SJSA1 (cell line): Measurements from ENCODE around the gene AXIN1. TPM values are rescaled to one million over a fixed set of nuclear protein-coding genes. Genes with fewer than 3 reads are reported as not detected.
"Not testable (repeated sequence)": the region's sequence is repeated elsewhere in the genome, so short reads cannot be mapped to it uniquely, and the experiment has no call there.

ENCODE experiments used
- DNase-seq, 2 experiments: peaks; one replicate each; pipeline ENCODE4 v3.0.0-alpha.2; 2015 to 2020; ENCODE audit warnings: low spot score in 2 of 2, low read depth in 1 of 2
- H3K27ac ChIP-seq: fragments of 250-450 bp; sonication (Bioruptor Pico); 2 replicates; pipeline ENCODE4 v1.5.1; 2020; ENCODE audit warnings: mild to moderate bottlenecking, moderate library complexity
- H3K27me3 ChIP-seq: fragments of 250-450 bp; sonication (Bioruptor Pico); replicated peaks from 2 replicates; pipeline ENCODE4 v1.5.1; 2020; ENCODE audit warnings: mild to moderate bottlenecking, moderate library complexity
- H3K36me3 ChIP-seq: fragments of 250-450 bp; sonication (Bioruptor Pico); 2 replicates; pipeline ENCODE4 v1.5.1; 2020; ENCODE audit warnings: mild to moderate bottlenecking
- H3K4me1 ChIP-seq: fragments of 250-450 bp; sonication (Bioruptor Pico); replicated peaks from 2 replicates; pipeline ENCODE4 v1.6.1; 2021; ENCODE audit warnings: mild to moderate bottlenecking
- H3K4me3 ChIP-seq: fragments of 250-450 bp; sonication (Bioruptor Pico); 2 replicates; pipeline ENCODE4 v1.5.1; 2020; ENCODE audit warnings: mild to moderate bottlenecking
- H3K9me3 ChIP-seq: fragments of 250-450 bp; sonication (Bioruptor Pico); replicated peaks from 2 replicates; pipeline ENCODE4 v1.5.1; 2020; ENCODE audit warnings: mild to moderate bottlenecking
- total RNA-seq: library from RNA; depleted of rRNA; stranded (reverse); fragments of >200 nt; shearing (Covaris generic); gene quantifications from 2 replicates; pipeline ENCODE4 v1.2.3, GENCODE V29; 2014

AXIN1 gene
- total RNA-seq, 1 experiment from 2014 or later, result 26.4 TPM

DNA sequence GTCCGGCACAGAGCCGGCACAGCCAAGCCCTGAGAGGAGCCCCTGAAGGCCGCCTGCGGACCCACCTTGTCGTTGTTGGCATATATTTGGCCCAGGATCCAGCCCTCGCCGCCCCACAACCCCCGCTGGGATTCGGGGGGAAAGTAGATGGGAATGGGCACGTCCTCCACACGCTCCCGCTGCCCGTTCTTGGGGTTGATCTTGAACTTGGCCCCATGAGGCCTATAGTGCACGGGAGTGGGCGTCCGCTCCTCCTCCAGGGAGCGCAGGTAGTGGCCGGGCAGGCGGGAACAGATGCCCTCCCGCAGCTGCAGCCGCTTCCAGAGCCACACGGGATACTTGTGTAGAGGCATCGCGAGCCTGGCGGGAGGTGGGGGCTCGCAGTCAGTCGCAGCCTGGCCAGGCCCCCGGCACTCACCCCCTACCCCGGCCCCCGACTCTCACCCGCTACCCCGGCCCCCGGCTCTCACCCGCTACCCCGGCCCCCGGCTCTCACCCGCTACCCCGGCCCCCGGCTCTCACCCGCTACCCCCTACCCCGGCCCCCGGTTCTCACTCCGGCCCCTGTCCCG lies 17.4 kb upstream of the AXIN1 start:
- peaks cover 4% of the 10 kb centered on the region; the same call in 1 of the 2 replicates for H3K4me1 ChIP-seq
- H3K4me3 ChIP-seq, result no peak overlapping the region
- peaks cover 68% of the 10 kb centered on the region for H3K36me3 ChIP-seq
- no peaks in the 10 kb centered on the region for H3K27me3 ChIP-seq
- H3K27ac ChIP-seq, result no peak overlapping the region
- H3K9me3 ChIP-seq, result no peaks in the 10 kb centered on the region
- DNase-seq, result no peak

- no peaks in the 10 kb centered on the region for H3K27me3 ChIP-seq
- no peak for DNase-seq
- H3K27ac ChIP-seq, result no peak overlapping the region
- H3K4me1 ChIP-seq, result peaks cover 4% of the 10 kb centered on the region; the same call in 1 of the 2 replicates
- H3K9me3 ChIP-seq, result no peaks in the 10 kb centered on the region
- peaks cover 62% of the 10 kb centered on the region for H3K36me3 ChIP-seq
- no peak overlapping the region for H3K4me3 ChIP-seq
These were observed 16.8 kb upstream of the AXIN1 start for GRCh38 chr16:369275-369865.

DNA sequence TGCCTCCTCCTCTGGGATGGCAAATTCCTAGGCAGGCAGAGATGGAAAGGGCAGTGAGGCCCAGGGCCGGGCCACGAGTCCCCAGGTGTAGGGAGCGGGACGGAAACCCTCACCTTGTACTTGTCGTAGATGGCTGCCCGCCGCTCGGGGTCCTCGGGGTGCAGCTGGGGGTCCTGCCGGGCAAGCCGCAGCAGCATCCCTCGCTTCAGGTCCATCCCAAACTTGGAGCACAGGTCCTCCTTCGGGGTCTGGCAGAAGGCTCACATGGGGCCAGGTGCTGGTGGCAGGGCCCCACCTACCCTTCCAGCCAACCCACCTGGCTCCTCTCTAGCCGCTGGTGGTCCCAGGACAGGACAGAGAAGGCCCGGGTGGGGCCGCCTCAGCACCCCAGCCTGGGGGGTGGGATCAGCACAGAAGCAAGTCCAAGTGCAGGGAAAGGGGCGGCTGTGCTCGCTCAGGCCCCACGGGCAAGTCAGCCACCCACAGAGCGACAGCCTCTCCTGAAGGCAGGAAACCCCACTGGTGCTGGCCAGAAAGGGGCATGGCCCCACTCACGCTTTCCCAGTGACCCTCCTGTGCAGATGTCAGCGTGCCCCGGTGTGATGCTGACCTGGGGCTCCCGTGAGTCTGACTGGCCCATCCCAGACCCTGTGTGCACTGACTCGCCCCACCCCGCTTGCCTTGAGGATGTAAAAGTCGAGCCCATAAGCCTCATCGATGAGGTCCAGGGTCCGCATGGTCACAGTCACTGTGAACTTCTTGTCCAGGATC lies 16.1 kb upstream of the AXIN1 start:
- Histone ChIP-seq H3K36me3 (peaks cover 54% of the 10 kb centered on the region), H3K4me3 (no peak overlapping the region), H3K4me1 (peaks cover 4% of the 10 kb centered on the region; the same call in 1 of the 2 replicates), H3K27me3 (peaks cover 3% of the 10 kb centered on the region), H3K9me3 (no peaks in the 10 kb centered on the region), H3K27ac (no peak overlapping the region)
- DNase-seq, result no peak

- Histone ChIP-seq H3K4me1 (peaks cover 4% of the 10 kb centered on the region; the same call in 1 of the 2 replicates), H3K36me3 (peaks cover 47% of the 10 kb centered on the region), H3K4me3 (no peak overlapping the region), H3K9me3 (no peaks in the 10 kb centered on the region), H3K27me3 (peaks cover 10% of the 10 kb centered on the region), H3K27ac (no peak overlapping the region)
- DNase-seq, result no peak
These were observed 14.9 kb upstream of the AXIN1 start for GRCh38 chr16:367333-367903.

DNA sequence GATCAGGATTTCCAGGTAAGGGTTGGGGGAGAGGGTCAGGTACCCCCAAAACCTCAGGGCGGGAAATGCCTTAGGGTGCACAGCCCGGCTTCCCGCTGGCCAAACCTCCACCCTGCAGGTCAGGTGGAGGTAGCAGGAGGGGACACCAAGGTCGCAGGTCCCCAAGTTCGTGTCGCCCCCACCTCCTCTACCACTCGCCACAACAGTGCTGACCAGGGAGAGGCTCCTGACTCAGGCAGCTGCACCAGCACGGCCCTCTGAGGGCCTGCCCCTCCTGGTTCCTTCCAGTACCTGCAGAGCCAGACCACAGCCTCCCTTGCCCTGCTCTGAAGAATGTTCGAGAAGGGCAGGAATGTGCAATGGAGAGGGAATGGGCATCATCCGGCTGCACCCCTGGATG lies 14.0 kb upstream of the AXIN1 start:
- Histone ChIP-seq H3K4me3 (no peak overlapping the region), H3K9me3 (no peaks in the 10 kb centered on the region), H3K36me3 (peaks cover 38% of the 10 kb centered on the region), H3K27ac (no peak overlapping the region), H3K4me1 (peaks cover 7% of the 10 kb centered on the region; the same call in 1 of the 2 replicates), H3K27me3 (peaks cover 10% of the 10 kb centered on the region)
- no peak for DNase-seq

DNA sequence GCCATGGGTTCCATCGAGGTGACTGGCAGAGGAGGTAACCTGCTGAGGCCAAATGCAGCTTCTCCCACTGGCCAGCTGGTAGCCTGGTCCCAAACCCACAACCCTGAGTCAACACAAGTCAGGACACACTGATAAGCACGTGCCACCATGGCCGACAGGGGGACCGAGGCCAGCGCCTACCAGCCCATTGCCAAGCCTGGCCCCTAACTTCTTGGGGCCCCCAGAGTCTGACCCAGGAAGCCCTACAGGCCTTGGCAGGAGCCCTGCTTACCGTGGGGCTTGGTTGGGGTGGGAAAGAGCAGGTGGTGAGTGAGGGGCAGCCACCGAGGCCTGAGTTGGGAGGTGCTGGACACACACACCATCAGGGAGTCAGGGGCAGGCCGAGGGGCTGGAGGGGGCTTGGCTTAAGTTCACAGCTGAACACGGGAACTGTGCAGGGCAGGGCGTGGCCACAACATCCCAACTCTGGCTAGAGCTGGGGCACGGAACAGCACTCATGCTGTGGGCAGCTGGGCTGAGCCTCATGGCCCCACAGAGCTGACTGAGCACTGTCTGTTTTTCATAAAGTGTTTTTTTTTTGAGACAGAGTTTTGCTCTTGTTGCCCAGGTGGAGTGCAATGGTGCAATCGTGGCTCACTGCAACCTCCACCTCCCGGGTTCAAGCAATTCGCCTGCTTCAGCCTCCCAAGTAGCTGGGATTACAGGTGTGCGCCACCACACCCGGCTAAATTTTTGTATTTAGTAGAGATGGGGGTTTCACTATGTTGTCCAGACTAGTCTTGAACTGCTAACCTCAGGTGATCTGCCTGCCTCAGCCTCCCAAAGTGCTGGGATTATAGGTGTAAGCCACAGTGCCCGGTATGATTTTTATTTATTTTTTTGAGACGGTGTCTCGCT lies 12.3 kb upstream of the AXIN1 start:
- Histone ChIP-seq H3K36me3 (peaks cover 32% of the 10 kb centered on the region), H3K27me3 (peaks cover 10% of the 10 kb centered on the region), H3K4me3 (no peak overlapping the region), H3K4me1 (peaks cover 3% of the 10 kb centered on the region; the same call in 1 of the 2 replicates), H3K27ac (no peak overlapping the region), H3K9me3 (no peaks in the 10 kb centered on the region)
- no peak for DNase-seq

DNA sequence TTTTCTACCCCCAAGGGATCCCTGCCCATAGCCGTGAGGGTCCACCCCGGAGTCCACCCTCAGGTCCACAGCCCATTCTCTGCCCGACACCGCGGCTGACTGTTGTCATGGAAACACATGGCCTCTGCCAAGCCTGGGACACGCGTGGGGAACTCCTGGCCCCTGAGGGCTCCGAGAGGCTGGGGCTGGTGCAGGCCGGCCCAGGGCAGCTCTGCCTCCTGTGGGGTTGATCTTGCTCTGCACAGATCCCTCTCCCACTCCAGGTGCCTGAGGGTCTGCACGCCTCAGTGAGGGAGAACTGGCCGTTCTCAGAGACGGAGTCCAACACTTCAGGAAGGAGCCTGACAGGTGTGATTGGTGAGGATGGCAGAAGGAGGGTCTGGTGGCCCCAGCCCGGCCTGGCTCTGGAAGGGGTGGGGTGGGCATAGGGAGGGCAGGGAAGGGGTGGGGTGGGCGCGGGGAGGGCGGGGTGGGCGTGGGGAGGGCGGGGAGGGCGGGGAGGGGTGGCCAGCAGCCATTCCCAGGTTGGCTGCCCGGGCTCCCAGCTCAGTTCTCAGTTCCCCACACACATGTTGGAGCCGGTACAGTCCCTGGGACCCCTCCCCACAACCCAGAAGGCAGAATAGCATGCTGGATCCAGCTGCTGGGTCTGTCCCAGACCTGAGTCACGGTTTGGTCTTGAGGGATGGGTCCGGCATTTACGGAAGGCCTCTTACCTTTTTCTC lies 11.4 kb upstream of the AXIN1 start:
- no peak for DNase-seq
- H3K4me1 ChIP-seq, result peaks cover 3% of the 10 kb centered on the region; the same call in 1 of the 2 replicates
- no peak overlapping the region for H3K27ac ChIP-seq
- H3K9me3 ChIP-seq, result no peaks in the 10 kb centered on the region
- peaks cover 10% of the 10 kb centered on the region for H3K27me3 ChIP-seq
- H3K4me3 ChIP-seq, result no peak overlapping the region
- peaks cover 26% of the 10 kb centered on the region for H3K36me3 ChIP-seq

GRCh38 chr16:363110-363765 lies 10.7 kb upstream of the AXIN1 start:
- no peaks in the 10 kb centered on the region for H3K9me3 ChIP-seq
- peaks cover 19% of the 10 kb centered on the region for H3K36me3 ChIP-seq
- DNase-seq, result no peak
- peaks cover 10% of the 10 kb centered on the region for H3K27me3 ChIP-seq
- H3K4me1 ChIP-seq, result peaks cover 3% of the 10 kb centered on the region; the same call in 1 of the 2 replicates
- no peak overlapping the region for H3K4me3 ChIP-seq
- H3K27ac ChIP-seq, result no peak overlapping the region

DNA sequence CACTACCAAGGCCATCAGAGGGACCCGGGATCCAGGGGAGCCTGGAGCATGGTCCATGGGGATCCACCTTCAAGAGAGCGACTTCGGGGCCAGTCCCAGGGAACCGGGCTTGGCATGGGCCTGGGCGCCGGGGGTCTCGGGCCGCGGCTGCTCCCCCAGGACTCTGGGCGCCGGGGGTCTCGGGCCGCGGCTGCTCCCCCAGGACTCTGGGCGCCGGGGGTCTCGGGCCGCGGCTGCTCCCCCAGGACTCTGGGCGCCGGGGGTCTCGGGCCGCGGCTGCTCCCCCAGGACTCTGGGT lies 10.1 kb upstream of the AXIN1 start:
- H3K4me1 ChIP-seq, H3K9me3 ChIP-seq, H3K4me3 ChIP-seq, DNase-seq, H3K27ac ChIP-seq: not testable (repeated sequence)
- Histone ChIP-seq H3K36me3 (peaks cover 13% of the 10 kb centered on the region), H3K27me3 (peaks cover 10% of the 10 kb centered on the region)

DNA sequence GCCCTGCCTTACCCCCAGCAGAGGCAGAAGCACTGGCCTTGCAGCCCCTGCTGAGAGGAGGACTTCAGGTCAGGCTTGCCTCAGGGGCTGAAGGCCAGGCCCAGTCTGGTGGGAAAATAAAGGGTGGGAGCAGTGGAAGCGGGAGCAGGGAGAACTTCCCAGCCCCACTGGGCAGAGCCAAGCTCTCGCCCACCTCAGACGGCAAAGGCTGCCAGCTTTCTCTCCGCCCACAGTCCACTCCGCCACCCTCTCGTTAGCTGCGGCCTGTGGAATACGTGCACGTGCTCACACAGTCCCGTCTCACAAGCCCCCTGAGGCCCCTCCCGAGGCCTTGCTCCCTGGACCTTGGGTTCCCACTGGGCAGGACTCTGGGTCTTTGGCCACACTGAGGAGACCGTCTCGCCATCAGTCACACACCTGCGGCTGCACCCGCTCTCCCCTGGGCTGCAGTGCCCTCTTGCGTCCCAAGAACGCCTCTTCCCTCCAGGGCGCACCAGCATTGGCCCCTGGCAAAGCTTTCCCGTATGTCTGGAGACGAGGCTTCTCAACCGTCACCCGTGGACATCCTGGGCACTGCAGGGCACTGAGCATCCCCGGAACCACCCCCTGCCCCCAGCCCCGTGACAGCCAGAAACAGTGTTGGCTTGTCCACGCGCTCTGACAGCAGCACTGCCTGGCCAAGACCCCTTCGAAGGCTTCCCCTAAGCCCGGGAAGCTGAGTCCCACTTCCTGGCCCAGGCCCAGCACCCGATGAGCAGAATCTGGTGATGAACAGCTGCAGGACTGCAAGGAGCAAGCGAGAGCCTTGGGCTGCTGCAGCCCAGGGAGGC lies 9.6 kb upstream of the AXIN1 start:
- Histone ChIP-seq H3K36me3 (peaks cover 7% of the 10 kb centered on the region), H3K9me3 (no peaks in the 10 kb centered on the region), H3K4me1 (peaks cover 3% of the 10 kb centered on the region; the same call in 1 of the 2 replicates), H3K27ac (no peak overlapping the region), H3K27me3 (peaks cover 10% of the 10 kb centered on the region), H3K4me3 (no peak overlapping the region)
- peak; percentile 61 to 81 for DNase-seq

- Histone ChIP-seq H3K4me1 (peaks cover 3% of the 10 kb centered on the region; the same call in 1 of the 2 replicates), H3K36me3 (peaks cover 3% of the 10 kb centered on the region), H3K27ac (no peak overlapping the region), H3K4me3 (no peak overlapping the region), H3K9me3 (no peaks in the 10 kb centered on the region), H3K27me3 (peaks cover 10% of the 10 kb centered on the region)
- no peak for DNase-seq
These were observed 8.9 kb upstream of the AXIN1 start for GRCh38 chr16:361341-361871.
